ENCODE measurements around the gene UBE2D1.

GRCh38 chr10:58307676-58308075 is 27.1 kb upstream of the UBE2D1 start:
- TF ChIP-seq POLR2A (IDR thresholded peaks at IDR 0.05) (no peak), CTCF (IDR thresholded peaks at IDR 0.05) (no peak), EP300 (IDR thresholded peaks at IDR 0.05; ENCODE audit: low read depth) (no peak)

Measured in transverse colon (tissue), 3 donors.